ENCODE data around the gene ZNF622.

DNA sequence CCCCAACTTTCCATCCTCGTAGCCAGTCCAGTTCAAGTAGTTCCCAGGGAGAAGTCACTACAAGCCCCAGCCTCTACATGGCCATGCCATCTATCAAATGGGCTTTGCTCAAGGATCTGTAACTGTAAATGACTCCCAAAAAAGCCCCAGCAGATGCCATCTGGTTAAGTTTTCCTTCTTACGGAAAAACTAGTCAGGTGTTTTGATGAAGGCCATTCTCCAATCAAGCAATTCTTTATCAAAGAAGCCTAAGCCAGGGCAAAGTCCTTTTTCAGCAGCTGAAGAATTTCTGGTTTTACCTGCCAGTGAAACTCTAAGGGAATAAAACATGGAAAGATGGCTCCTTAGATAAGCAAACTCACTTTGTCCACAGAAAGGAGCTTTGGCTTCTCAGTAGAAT, 21.9 kb upstream of the ZNF622 start:
- TF ChIP-seq POLR2A (IDR thresholded peaks at IDR 0.05) (no peak), POLR2AphosphoS5 (IDR thresholded peaks at IDR 0.05) (no peak)
- TF ChIP-seq, protein P1, sequence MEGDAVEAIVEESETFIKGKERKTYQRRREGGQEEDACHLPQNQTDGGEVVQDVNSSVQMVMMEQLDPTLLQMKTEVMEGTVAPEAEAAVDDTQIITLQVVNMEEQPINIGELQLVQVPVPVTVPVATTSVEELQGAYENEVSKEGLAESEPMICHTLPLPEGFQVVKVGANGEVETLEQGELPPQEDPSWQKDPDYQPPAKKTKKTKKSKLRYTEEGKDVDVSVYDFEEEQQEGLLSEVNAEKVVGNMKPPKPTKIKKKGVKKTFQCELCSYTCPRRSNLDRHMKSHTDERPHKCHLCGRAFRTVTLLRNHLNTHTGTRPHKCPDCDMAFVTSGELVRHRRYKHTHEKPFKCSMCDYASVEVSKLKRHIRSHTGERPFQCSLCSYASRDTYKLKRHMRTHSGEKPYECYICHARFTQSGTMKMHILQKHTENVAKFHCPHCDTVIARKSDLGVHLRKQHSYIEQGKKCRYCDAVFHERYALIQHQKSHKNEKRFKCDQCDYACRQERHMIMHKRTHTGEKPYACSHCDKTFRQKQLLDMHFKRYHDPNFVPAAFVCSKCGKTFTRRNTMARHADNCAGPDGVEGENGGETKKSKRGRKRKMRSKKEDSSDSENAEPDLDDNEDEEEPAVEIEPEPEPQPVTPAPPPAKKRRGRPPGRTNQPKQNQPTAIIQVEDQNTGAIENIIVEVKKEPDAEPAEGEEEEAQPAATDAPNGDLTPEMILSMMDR (IDR thresholded peaks at IDR 0.05 in 8 of 11, conservative IDR thresholded peaks at IDR 0.05 in 3 of 11) = no peak

Data from spleen (tissue), 7 donors.